Measurements from ENCODE around the gene GCC1.
A peak's percentile ranks its signal among the peaks of the same experiment; 100 is the strongest.

Gene GCC1, protein sequence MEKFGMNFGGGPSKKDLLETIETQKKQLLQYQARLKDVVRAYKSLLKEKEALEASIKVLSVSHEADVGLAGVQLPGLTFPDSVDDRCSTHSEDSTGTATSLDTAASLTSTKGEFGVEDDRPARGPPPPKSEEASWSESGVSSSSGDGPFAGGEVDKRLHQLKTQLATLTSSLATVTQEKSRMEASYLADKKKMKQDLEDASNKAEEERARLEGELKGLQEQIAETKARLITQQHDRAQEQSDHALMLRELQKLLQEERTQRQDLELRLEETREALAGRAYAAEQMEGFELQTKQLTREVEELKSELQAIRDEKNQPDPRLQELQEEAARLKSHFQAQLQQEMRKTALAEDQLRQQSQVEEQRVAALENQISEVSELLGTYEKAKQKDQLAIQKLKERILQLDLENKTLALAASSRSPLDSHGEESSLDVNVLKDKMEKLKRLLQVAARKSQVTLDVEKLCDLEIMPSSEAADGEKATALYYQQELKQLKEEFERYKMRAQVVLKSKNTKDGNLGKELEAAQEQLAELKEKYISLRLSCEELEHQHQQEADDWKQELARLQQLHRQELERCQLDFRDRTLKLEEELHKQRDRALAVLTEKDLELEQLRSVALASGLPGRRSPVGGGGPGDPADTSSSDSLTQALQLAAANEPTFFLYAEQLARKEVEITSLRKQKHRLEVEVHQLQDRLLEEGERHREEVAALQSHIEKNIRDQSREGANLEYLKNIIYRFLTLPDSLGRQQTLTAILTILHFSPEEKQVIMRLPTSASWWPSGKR

DNA sequence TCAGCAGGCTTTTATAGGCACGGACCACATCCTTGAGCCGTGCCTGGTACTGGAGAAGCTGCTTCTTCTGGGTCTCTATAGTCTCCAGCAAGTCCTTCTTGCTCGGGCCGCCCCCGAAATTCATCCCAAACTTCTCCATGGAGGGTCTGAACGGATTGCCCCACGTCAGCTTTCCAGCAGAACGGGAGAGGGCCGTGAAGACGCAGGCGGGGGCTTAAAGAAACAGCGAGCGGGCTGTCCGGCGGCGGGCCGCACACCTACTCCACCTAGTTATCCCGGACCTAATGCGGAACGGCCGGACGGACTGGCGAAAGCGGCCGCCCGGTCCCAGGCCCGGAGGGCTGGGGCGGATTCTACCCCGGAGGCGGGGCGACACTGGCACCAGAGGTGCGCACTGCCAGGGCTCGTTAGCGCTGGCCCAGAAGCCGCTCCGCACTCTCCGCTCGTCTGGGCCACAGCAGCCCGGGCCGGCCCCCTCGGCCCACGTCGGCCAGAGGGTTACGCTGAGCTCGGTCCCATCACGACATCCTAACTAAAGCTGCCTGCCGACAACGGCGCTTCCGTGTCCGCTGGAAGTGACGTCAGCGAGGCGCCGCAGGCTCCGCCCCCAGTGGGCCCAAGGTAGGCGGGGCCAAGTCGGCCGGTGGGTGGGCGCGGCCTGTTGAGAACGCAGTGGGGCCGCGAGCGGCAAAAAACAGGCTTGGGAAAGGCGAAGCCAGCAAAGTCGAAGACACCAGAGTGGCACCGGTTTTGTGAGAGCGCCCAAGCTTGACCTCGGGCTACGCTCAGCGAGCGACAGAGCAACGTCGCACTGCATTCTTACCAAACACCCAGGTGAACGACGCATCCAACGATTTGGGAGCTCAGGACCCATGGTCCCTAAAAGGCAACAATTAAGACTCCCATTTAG lies at the start of gene GCC1:
GCC1 (minus strand) TSS at position 553 of the 910 bp plus-strand sequence; CDS start at position 139, 414 bp downstream.
- DNase-seq, result peak; percentile 91

DNA sequence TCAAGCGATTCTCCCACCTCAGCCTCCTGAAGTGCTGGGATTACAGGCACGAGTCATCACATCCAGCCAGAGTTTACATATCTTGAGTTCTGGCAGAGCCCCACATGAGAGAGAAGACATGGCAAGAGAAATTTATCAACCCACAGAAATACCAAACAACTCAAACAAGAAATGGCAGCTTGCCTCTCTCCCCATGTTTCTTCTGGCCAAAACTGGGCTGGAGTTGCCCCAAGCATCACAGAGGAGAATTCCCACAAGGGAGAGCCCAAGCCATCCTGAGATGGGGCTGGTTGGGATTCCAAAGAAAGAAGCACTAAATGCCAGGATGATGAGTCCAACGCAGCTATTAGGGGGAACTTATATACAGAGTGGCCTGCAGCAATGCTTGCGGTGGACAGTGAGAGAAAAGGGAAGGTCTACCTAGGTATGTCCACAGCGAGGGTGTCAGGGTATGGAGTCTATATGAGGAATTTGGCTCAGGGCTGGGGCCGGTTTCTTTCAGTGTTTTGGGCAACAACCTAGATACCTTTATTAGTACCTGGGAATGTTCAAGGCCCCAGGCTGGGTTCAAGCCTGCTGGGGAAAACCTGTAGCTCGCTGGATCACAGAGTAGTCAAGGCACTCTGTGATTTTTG lies 47.0 kb upstream of the GCC1 start:
- DNase-seq, result no peak

DNA sequence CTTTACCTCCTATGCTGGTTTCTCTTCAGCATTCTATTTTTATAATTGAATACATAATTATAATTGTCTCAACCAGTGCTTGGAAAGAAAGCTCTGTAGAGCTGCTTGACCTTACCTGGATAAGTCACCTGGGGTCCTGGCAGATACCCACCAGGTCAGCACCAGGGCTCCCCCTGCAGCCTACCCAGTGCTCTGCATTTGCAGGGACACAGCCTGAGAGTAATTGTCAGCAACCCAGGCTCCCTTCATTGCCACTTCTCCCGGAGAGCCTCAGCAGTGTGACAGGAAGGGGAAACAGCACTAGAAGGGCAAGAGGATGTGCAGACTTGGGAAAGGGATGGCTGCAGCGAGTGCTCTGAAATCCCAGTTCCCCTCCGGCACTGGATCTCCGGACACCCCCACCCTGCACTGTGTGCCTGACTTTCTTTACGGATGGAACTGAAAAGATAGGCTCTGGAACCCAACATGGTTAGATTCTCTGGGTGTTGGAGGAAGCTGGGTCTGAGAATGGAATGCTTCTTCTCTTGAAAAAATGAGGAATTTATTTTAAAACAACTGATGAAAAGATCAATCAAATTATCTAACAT lies 44.0 kb upstream of the GCC1 start:
- peak; percentile 38 for DNase-seq

DNA sequence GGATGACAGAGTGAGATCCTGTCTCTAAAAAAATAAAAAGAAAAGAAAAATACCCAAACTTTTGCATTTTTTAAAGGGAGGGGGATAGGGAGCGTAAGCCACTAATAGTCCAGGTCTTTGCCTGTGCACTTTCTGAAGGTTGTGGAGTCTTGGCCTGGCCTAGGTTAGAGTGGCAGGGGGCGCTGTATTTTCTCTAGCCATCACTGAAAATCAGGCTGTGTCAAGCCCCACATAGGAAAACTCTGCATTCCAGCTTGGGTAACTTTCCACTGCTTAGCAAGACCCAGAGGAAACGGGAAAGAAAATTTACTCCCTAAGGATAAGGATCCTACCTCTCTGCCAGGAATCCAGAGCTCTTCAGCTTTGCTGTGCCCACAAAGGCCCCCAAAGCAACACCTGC lies 43.0 kb upstream of the GCC1 start:
- no peak for DNase-seq

DNA sequence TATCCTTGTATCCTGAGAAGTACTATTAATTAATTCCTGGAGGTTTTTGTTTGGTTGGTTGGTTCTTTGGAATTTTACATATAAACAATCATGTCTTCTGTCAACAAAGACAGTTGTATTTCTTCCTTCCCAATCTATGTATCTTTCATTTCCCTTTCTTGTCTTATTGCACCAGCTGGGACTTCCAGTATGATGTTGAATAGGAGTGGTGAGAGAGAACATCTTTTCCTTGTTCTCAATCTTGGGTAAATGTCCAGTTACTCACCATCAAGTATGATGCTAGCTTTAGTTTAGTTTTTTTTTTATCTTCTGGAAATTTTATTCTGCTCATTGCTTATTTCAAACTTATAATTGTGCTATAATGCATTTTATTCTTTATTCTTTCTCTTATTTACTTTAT lies 39.9 kb upstream of the GCC1 start:
- DNase-seq, result peak; percentile 77

DNA sequence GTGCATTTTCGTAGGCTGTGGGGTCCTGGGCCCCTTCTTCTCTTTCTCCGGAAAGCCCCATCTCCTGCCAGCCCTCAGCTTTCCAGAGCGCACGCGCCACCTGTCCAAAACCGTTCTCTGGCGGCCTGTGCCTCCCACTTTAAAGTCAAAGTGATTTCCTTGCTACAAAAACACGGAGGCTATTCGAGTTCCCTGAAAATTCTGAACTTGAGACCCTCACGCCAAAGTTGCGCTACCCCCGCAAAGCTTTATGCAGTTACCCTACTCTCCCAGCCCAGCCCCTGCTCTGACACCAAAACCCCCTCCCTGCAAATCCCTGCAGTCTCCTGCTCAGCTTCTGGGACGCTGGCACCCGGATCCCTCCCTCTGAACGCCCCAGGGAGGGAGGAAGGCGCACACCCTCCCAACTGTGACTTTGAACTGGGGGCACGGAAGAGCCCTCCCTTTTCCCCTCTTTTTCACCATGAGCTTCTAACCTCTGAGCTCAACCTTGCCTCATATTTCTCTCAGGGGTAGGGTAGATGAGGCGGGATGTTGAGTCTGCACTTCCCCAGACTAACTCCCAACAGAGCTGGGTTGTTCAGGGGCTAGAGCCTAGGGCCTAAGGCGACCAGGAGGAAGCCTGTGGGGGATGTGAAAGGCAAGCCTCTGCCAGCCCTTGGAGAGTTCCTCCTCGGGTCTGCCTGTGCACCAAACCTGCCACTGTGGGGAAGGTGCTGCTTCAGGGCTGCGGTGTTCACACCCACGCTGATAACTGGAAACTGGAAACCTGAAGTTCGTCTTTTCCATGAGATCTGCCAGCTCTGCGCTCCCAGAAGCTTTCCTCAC lies 35.2 kb upstream of the GCC1 start:
- DNase-seq, result no peak

DNA sequence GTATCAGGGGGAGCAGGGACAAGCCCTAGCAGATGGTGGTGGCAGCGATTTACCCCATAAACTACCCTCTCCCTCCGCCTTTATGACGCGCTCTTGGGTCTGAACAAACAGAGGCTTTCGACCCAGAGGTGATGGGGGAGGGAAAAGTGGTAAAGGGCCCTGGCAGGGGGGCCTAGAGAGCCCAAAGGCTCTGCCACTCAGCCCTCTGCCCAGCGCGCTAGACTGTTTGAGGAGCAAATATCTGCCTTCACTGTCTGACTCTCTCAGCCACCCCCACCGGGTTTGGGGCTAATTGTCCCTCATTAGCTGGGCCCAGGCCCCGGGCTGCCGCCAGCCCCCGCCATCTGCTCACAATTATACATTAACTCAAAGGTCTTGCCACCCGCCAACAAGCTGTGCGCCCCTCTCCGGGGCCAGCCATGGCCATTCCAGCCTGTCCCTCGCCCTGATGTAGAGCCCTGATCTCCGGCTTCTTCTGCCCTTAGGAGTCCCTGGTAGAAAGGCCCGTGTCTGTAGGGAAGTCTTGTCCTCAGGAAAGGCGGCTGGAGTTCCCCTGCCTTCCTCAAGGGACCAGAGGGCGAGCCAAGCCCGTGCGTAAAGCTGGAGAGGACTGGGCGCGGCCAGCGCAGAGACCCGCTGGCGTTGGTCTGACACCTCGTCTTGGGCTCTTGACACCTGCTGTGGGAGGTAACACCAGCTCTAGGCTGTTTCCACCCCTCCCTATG lies 34.4 kb upstream of the GCC1 start:
- no peak for DNase-seq

DNA sequence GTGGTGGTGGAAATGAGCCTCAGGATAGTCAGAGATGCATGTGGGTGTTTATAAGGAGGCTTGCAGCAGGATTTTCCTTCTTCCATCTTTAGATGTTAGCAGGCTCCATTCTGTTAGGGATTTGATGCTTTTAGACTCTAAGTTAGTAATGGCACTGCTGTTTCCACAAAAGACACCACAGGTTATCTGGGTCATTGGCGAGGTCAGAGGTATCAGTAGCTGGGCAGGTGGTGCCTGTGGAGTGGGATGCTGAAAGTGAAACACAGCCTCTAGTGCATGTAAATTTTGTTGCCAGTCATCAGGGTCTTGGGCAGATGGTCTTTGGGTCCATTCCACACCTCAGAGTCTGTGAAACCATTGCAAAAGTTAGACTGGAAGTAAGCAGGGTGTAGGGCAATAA lies 33.4 kb upstream of the GCC1 start:
- no peak for DNase-seq

DNA sequence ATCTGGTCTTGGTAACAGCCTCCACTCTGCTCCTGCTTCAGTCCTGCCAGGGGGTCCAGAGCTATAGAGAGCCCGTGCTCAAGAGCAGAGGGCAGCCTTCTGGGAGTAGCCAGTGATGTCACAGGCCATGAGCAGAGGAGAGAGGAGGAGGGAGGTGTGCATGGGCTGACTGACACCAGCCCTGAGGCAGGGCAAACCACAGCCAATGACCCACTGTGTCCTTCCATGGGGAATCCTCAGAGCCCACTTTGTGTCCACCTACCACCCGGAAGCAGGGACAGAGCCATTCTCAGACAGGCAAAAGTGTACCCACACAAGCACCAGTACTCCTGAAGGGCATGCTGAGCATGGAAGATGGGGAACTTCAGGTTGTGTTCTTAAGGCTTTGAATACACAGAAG lies 32.6 kb upstream of the GCC1 start, which contains the start of gene PAX4:
PAX4 (minus strand) TSS at position 101 of the 400 bp plus-strand sequence. CDS start 2,214 bp downstream, outside the sequence.
- no peak for DNase-seq

DNA sequence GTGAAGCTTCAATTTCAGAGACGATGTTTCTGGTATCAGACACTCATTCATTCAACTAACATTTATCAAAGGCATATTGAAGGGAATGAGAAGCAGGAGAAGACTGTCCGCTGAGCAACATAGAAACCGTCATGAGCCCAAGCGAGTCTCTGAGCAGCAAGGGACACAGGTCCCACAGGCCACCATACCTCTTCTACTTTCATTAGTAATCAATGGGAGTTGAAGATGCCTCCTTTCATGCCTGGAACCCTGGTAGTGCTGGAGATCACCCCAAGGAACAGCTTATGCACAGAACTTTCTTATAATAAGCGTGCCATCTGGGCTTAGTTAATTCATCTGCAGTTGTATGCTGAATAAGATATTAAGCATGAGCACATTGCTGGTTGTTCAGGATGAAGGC lies 31.3 kb upstream of the GCC1 start:
- no peak for DNase-seq

DNA sequence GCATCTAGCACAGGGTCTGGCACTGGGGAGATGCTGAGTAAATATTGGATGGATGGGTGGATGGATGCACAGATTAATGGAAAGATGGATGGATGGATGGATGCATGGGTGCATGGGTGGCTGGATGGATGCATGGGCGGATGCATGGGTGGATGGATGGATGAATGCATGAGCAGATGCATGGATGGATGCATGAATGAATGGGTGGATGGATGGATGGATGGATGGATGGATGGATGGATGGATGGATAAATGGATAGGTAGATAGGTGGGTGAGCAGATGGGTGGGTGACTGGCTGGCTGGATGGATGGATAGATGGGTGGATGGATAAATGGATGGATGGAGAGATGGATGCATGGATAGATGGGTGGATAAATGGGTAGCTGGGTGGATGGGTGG lies 26.9 kb upstream of the GCC1 start:
- no peak for DNase-seq

DNA sequence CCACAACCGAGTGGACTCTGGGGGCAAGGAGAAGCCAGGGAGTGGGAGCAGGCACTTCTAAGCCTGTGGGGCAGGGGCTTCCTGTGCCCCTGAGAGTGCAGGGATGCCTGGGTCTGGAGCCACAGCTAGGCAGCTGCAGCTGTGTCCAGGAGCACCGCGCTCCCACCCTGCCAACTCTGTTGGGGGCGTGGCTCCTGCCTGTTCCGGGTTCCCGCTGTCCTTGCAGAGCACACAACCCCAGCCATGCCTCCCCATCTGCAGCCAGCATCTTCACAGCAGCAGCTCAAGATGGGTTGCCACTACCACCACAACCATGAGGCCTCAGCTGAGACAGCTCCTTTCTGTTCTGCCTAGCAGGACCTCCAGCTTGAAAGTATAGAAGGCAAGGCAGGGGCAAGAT lies 23.9 kb upstream of the GCC1 start:
- DNase-seq, result no peak

DNA sequence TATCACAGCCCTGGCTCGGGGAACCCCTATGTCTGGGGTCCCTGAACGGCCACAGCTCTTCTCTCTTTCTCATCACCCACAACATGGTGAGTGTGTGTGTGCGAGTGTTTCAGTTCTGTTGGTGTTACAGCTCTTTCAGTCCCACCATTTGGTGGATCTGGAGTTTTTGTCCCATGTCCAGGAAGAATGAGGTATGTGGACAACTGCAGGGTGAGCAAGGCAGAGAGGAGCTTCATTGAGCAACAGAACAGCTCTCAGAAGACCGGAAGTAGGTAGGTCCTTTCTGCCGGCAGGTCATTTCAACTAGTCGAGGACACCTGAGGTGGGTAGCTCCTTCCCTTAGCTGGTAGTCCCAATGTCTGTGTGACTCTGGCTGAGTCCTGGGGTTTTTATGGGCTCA lies 23.1 kb upstream of the GCC1 start:
- no peak for DNase-seq

DNA sequence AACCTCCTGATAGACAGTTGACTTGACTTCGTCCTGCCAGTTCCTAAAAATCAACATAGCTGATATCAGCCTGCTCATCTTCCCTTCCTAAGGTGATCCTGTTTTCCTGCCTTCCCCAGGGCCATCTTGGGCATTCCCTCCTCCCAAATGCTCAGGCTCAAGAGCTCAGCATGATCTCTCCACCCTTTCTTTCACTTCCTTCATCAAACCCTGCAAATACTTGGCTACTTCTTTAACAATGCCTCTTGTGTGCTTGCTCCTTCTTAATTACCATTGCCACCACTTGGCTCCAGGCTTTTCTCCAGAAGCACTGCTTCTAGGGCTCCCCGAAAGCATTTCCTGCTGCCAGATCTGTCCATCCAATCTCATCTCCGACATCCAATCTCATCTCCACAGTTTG lies 15.5 kb upstream of the GCC1 start:
- no peak for DNase-seq

DNA sequence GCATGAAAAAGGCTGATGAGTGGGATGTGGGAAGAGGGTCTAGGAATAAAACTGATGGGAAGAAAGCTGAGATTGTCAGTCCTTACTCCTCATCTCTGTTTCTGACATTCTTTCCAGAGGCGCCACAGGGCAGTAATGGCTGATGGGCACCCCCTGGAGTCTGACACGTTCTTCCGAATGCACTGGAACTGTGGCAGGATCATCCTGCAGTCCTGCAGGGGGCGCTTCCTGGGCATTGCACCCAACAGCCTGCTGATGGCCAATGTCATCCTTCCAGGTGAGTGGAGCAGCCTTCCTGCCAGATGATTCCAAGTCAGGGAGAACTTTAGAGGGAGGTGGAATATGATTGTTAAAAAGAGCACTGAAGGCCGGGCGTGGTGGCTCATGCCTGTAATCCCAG lies 12.9 kb upstream of the GCC1 start:
- DNase-seq, result no peak

DNA sequence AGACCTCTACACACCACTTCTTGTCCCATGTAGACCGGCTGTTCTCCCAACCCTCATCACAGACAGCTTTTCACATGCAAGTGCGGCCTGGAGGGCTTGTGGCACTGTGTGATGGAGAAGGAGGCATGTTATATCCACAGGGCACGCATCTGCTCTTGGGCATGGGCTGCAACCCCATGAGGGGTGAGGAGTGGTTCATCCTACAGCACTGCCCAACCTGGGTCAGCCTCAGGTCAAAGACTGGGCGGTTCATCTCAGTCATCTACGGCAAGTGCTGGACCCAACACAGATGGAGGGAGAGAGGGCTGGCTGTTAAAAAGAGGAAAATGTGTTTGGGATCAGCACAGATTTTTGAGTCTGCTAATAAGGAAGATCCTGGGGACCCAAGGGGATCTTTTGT lies 10.3 kb upstream of the GCC1 start:
- DNase-seq, result no peak

DNA sequence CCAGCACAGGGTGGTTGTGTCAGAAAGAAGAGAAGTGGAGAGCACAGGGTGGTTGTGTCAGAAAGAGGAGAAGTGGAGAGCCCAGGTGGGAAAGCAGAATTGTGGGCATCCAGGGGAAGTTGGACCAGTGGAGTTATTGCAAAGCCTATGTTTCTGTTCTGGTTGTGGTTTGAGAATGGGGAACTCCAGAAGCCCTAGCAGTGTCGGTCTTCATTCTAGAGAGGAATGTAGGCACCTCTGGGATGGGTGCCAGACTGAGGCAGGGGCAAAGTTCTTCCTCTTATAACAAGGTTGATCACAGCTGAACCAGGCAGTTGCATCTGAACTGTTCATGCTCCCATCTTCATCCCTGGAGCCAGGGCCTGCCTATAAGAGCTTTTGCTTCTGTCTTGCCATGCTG lies 9.1 kb upstream of the GCC1 start:
- peak; percentile 61 for DNase-seq

DNA sequence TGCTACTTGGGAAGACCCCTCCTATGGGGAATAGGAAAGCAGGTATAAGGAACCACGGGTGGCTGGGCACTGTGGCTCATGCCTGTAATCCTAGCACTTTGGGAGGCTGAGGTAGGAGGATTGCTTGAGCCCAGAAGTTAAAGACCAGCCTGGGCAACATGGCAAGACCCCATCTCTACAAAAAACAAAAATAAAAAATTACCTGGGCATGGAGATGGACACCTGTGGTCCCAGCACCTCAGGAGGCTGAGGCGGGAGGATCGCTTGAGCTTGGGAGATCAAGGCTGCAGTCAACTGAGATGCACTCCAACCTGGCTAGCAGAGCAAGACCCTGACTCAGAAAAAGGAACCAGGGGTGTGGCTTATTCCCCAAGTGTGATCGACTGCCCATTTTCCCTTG lies 7.2 kb upstream of the GCC1 start:
- DNase-seq, result no peak

DNA sequence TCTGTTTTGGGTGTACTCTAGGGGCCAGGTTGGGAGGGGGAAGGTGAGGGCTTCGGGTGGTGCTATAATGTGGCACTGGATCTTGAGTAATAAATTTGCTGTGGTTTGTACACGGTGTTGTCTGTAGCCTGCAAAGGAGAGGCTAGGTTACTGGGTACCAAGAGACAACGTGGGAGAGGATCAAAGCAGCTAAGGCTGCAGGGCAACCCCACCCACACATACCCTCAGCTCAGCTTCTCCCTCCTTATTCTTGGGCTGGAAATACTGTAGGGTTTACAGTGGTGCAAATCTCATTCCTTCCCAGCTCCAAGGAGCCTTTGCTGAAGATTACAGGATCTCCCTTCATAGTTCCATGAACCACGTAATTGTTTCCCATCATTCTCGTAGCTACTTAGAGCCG lies 6.2 kb upstream of the GCC1 start:
- no peak for DNase-seq

DNA sequence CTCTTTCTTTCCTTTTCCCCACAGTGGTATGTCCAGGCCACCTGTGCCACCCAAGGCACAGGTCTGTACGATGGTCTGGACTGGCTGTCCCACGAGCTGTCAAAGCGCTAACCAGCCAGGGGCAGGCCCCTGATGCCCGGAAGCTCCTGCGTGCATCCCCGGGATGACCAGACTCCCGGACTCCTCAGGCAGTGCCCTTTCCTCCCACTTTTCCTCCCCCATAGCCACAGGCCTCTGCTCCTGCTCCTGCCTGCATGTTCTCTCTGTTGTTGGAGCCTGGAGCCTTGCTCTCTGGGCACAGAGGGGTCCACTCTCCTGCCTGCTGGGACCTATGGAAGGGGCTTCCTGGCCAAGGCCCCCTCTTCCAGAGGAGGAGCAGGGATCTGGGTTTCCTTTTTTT lies 5.8 kb upstream of the GCC1 start:
- no peak for DNase-seq

DNA sequence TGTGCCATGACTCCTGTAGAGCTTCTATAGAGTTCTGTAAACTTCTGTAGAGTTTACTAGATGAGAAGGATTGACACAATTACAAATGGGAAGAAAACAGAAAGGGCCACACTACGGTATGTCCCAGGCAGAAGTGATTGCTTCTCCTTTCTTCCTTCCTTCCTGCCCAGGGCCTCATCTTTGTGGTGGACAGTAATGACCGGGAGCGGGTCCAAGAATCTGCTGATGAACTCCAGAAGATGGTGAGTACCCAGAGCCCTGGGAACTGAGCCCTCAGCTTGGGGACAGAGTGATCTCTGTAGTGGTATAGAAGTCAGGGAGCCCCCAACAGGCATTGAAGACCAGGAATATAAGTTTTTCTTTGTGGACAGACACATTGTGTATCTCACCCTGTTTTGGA lies 4.5 kb upstream of the GCC1 start:
- DNase-seq, result no peak

Measured in inflammatory macrophage treated with lipopolysaccharide for 4 hours (primary cell).